IMR-90 (cell line): Measurements from ENCODE around the gene AGAP1. TPM values are rescaled to one million over a fixed set of nuclear protein-coding genes. Genes with fewer than 3 reads are reported as not detected.
A peak's percentile ranks its signal among the peaks of the same experiment; 100 is the strongest.

Experiments used
- ATAC-seq: fragments of 200-7000 bp; cut with Tn5 transposase; 2 replicates; pipeline ENCODE4 v1.9.1; 2020; ENCODE audit warnings: low read depth, mild to moderate bottlenecking, moderate library complexity
- Bru-seq: library from RNA; stranded (reverse); fragments of 400-500 nt; gene quantifications from one replicate; lab custom pipeline; 2021; lab: Mats Ljungman, UMichigan
- BruChase-seq, 2 experiments: library from RNA; stranded (reverse); fragments of 400-500 nt; gene quantifications; one replicate each; lab custom pipeline; 2021; lab: Mats Ljungman, UMichigan
- BruUV-seq: library from RNA; stranded (reverse); fragments of 400-500 nt; replicated peaks from 2 replicates; lab custom pipeline; 2021; lab: Mats Ljungman, UMichigan
- CTCF ChIA-PET: fragments of 300-600 bp; formaldehyde crosslinking; extraction: SDS; loops from one replicate; lab custom pipeline; 2021; ENCODE audit warnings: antibody characterized with exemption; lab: Yijun Ruan, JAX
- POLR2A ChIA-PET: fragments of 300-600 bp; sonication (Branson Sonifier 250); formaldehyde crosslinking; loops from one replicate; lab custom pipeline; 2022; ENCODE audit warnings: antibody characterized with exemption; ENCODE audit not compliant: unreplicated experiment; lab: Charles Lee
- DNase-seq: peaks from one replicate; pipeline ENCODE4 v3.0.0; 2013
- H2AFZ ChIP-seq: replicated peaks from 2 replicates; pipeline ENCODE3; 2013; ENCODE audit warnings: low read length, mild to moderate bottlenecking; ENCODE audit not compliant: poor library complexity
- H2AK5ac ChIP-seq: 2 replicates; pipeline ENCODE4 v1.6.1; 2013; ENCODE audit warnings: low read depth, low read length, inconsistent platforms
- H2AK9ac ChIP-seq: replicated peaks from 2 replicates; pipeline ENCODE3; 2013; ENCODE audit warnings: mild to moderate bottlenecking, low read depth, low read length, moderate library complexity; ENCODE audit not compliant: poor library complexity
- H2BK120ac ChIP-seq: 2 replicates; pipeline ENCODE4 v1.6.1; 2013; ENCODE audit warnings: low read depth, low read length, inconsistent platforms
- H2BK15ac ChIP-seq: 3 replicates; pipeline ENCODE4 v1.6.1; 2013; ENCODE audit warnings: low read depth, low read length, inconsistent platforms
- H2BK20ac ChIP-seq: 2 replicates; pipeline ENCODE4 v1.6.1; 2013; ENCODE audit warnings: low read depth, mild to moderate bottlenecking, inconsistent platforms, low read length, moderate library complexity
- H2BK5ac ChIP-seq: 2 replicates; pipeline ENCODE4 v1.6.1; 2013; ENCODE audit warnings: mild to moderate bottlenecking, low read depth, low read length, inconsistent platforms; ENCODE audit not compliant: poor library complexity, severe bottlenecking
- H3K14ac ChIP-seq: replicated peaks from 2 replicates; pipeline ENCODE4 v1.6.1; 2013; ENCODE audit warnings: low read depth, low read length, inconsistent platforms
- H3K18ac ChIP-seq: 2 replicates; pipeline ENCODE4 v1.6.1; 2013; ENCODE audit warnings: low read depth, low read length, control low read depth
- H3K23ac ChIP-seq: 2 replicates; pipeline ENCODE4 v1.6.1; 2013; ENCODE audit warnings: low read depth, low read length, inconsistent platforms
- H3K27ac ChIP-seq: 2 replicates; pipeline ENCODE4 v1.5.1; 2013; ENCODE audit warnings: mild to moderate bottlenecking, control low read depth, low read length; ENCODE audit not compliant: insufficient read depth
- H3K27me3 ChIP-seq: 2 replicates; pipeline ENCODE4 v1.6.1; 2013; ENCODE audit warnings: low read length; ENCODE audit not compliant: control insufficient read depth, insufficient read depth
- H3K36me3 ChIP-seq: 2 replicates; pipeline ENCODE4 v1.6.1; 2013; ENCODE audit warnings: low read length, mixed read lengths; ENCODE audit not compliant: control insufficient read depth, insufficient read depth
- H3K4ac ChIP-seq: 2 replicates; pipeline ENCODE4 v1.6.1; 2013; ENCODE audit warnings: low read depth, low read length, inconsistent platforms
- H3K4me1 ChIP-seq: 2 replicates; pipeline ENCODE4 v1.6.1; 2013; ENCODE audit warnings: low read length, mixed read lengths; ENCODE audit not compliant: control insufficient read depth, insufficient read depth
- H3K4me2 ChIP-seq: 2 replicates; pipeline ENCODE4 v1.6.1; 2013; ENCODE audit warnings: low read depth, mild to moderate bottlenecking, control low read depth, low read length, moderate library complexity
- H3K4me3 ChIP-seq: 2 replicates; pipeline ENCODE4 v1.5.1; 2013; ENCODE audit warnings: low read depth, mild to moderate bottlenecking, control low read depth, low read length, moderate library complexity; ENCODE audit not compliant: insufficient read depth
- H3K56ac ChIP-seq: 2 replicates; pipeline ENCODE4 v1.6.1; 2013; ENCODE audit warnings: low read length, inconsistent platforms; ENCODE audit not compliant: insufficient read depth; ENCODE audit errors: extremely low read depth
- H3K79me1 ChIP-seq, 2 experiments: 2 replicates each; pipeline ENCODE4 v1.6.1; 2013; ENCODE audit warnings: low read length in 2 of 2, inconsistent platforms in 1 of 2, low read depth in 1 of 2
- H3K9ac ChIP-seq: 2 replicates; pipeline ENCODE4 v1.6.1; 2013; ENCODE audit warnings: low read depth, low read length, control low read depth
- H3K9me1 ChIP-seq: 2 replicates; pipeline ENCODE4 v1.6.1; 2013; ENCODE audit warnings: low read length, inconsistent platforms; ENCODE audit not compliant: insufficient read depth
- H3K9me3 ChIP-seq: 2 replicates; pipeline ENCODE4 v1.6.1; 2013; ENCODE audit warnings: low read length; ENCODE audit not compliant: control insufficient read depth, insufficient read depth
- H4K20me1 ChIP-seq: 2 replicates; pipeline ENCODE4 v1.6.1; 2013; ENCODE audit warnings: low read length, inconsistent platforms; ENCODE audit not compliant: insufficient read depth
- H4K5ac ChIP-seq: 2 replicates; pipeline ENCODE4 v1.6.1; 2013; ENCODE audit warnings: mild to moderate bottlenecking, low read depth, low read length, control low read depth
- H4K8ac ChIP-seq, 2 experiments: 2 replicates each; pipeline ENCODE4 v1.6.1; 2013; ENCODE audit warnings: low read depth in 2 of 2, low read length in 2 of 2, control low read depth in 1 of 2, inconsistent platforms in 1 of 2
- H4K91ac ChIP-seq: 2 replicates; pipeline ENCODE4 v1.6.1; 2013; ENCODE audit warnings: low read depth, low read length, inconsistent platforms; ENCODE audit not compliant: insufficient read depth
- CEBPB ChIP-seq: IDR thresholded peaks from 2 replicates; pipeline ENCODE4 v1.6.1; 2012; ENCODE audit warnings: low read depth, low read length, improper control_type of control experiment
- CTCF ChIP-seq: conservative IDR thresholded peaks from 2 replicates; pipeline ENCODE4 v1.5.1; 2012; ENCODE audit warnings: mild to moderate bottlenecking, low read depth, low read length, improper control_type of control experiment
- ELK1 ChIP-seq: fragments of 150-350 bp; IDR thresholded peaks from 2 replicates; pipeline ENCODE4 v1.6.1; 2016; ENCODE audit warnings: low read depth, mild to moderate bottlenecking, low read length, moderate library complexity, borderline replicate concordance
- FOS ChIP-seq: fragments of 150-350 bp; IDR thresholded peaks from 2 replicates; pipeline ENCODE4 v1.6.1; 2016; ENCODE audit warnings: low read depth, low read length
- MAFK ChIP-seq: IDR thresholded peaks from 2 replicates; pipeline ENCODE4 v1.6.1; 2012; ENCODE audit warnings: low read depth, low read length, improper control_type of control experiment
- MXI1 ChIP-seq: IDR thresholded peaks from 2 replicates; pipeline ENCODE4 v1.6.1; 2012; ENCODE audit warnings: low read depth, mild to moderate bottlenecking, low read length, moderate library complexity, borderline replicate concordance
- NFE2L2 ChIP-seq: fragments of 150-350 bp; IDR thresholded peaks from 2 replicates; pipeline ENCODE4 v1.6.1; 2016; ENCODE audit warnings: low read depth, mild to moderate bottlenecking, low read length
- RFX5 ChIP-seq: IDR thresholded peaks from 2 replicates; pipeline ENCODE4 v1.8.0; 2012; ENCODE audit warnings: low read depth, mild to moderate bottlenecking, low read length, moderate library complexity
- SMC3 ChIP-seq: fragments of 150-350 bp; IDR thresholded peaks from 2 replicates; pipeline ENCODE4 v1.6.1; 2016; ENCODE audit warnings: low read depth, mild to moderate bottlenecking, antibody characterized with exemption, low read length, moderate library complexity
- USF2 ChIP-seq: fragments of 150-350 bp; IDR thresholded peaks from 2 replicates; pipeline ENCODE4 v1.6.1; 2017; ENCODE audit warnings: mild to moderate bottlenecking, antibody characterized with exemption, low read length, low read depth
- WGBS, 2 experiments: methylation state at CpG; one replicate each; pipeline versions ENCODE4 v1.1.5 to v1.1.7; 2013; ENCODE audit warnings: missing lambda C conversion rate in 2 of 2; ENCODE audit not compliant: insufficient read length in 1 of 2; ENCODE audit errors: extremely low coverage in 2 of 2; 5-methylcytosine and 5-hydroxymethylcytosine counted together
- dilution Hi-C: fragments of 300-500 bp; cut with HindIII; formaldehyde crosslinking; loops from one replicate; pipeline ENCODE4 v1.14.3; 2018; ENCODE audit warnings: low sequenced_read_pairs; ENCODE audit not compliant: unreplicated experiment
- in situ Hi-C: fragments of 300-500 bp; cut with MboI; formaldehyde crosslinking; loops from 3 replicates; pipeline ENCODE4 v1.14.3; 2019; ENCODE audit warnings: low sequenced_read_pairs, inconsistent platforms, mixed read lengths
- intact Hi-C: fragments of 100-400 bp; cut with micrococcal nuclease; formaldehyde crosslinking; loops from 2 replicates; pipeline ENCODE4 v1.10.0; 2022
- long read RNA-seq: library from polyadenylated mRNA; unstranded; transcript quantifications from one replicate; pipeline ENCODE4 v2.0.0, GENCODE V29; 2021; ENCODE audit not compliant: unreplicated experiment
- polyA plus RNA-seq, 3 experiments: library from polyadenylated mRNA; depleted of rRNA; stranded (reverse); fragments of >200 nt; gene quantifications; 2 replicates each; pipeline ENCODE4 v1.2.3, GENCODE V29; 2012; ENCODE audit warnings: low replicate concordance in 1 of 3
- total RNA-seq: library from RNA; depleted of rRNA; stranded (reverse); fragments of >200 nt; gene quantifications from 2 replicates; pipeline ENCODE4 v1.2.3, GENCODE V29; 2012; rRNA removed

Gene AGAP1
- 11.7 and 15.1 TPM in 2 replicates for total RNA-seq
- 16.4 and 17.7 TPM in 2 replicates for polyA plus RNA-seq (2012; rRNA removed)
- polyA plus RNA-seq (2012; cell fraction: cytosol; rRNA removed) = 11.8 and 14.4 TPM in 2 replicates
- polyA plus RNA-seq (2012; cell fraction: nucleus; rRNA removed; ENCODE audit: low replicate concordance) = 12.4 and 13.4 TPM in 2 replicates
- Bru-seq, nascent RNA = percentile 80 among the genes with signal in this experiment
- percentile 78 among the genes with signal in this experiment for BruChase-seq, experiment 1, labeled RNA remaining after a 6-hour chase
- BruChase-seq, experiment 2, labeled RNA remaining after a 2-hour chase = percentile 83 among the genes with signal in this experiment
- long read RNA-seq, full-length matches to known transcripts = 1 of 17 reads
- long read RNA-seq, partial matches to known transcripts = 6 of 17 reads
- long read RNA-seq, other reads (novel, unspliced or antisense) = 10 of 17 reads

- Histone ChIP-seq H3K9me1 (peaks cover 5% of the 10 kb centered on the region), H3K79me1 (peaks cover 15 to 35% of the 10 kb centered on the region in 2 experiments), H3K14ac (peak within 1 kb of the TSS; percentile 50), H2AK5ac (no peak within 1 kb of the TSS), H3K18ac (peak within 1 kb of the TSS; percentile 53), H3K23ac (peak within 1 kb of the TSS; percentile 70), H4K91ac (peak within 1 kb of the TSS; percentile 35; the same call in 1 of the 2 replicates), H4K5ac (peak within 1 kb of the TSS; percentile 95), H3K27ac (peak within 1 kb of the TSS; percentile 72), H2AK9ac (peak within 1 kb of the TSS; percentile 79), H2BK5ac (peak within 1 kb of the TSS; percentile 69), H3K4me2 (peak within 1 kb of the TSS; percentile 98), H2BK20ac (no peak within 1 kb of the TSS), H4K20me1 (peaks cover 33% of the 10 kb centered on the region), H3K4me3 (peak within 1 kb of the TSS; percentile 99), H3K56ac (no peak within 1 kb of the TSS), H3K9ac (peak within 1 kb of the TSS; percentile 68), H3K36me3 (no peaks in the 10 kb centered on the region), H3K4ac (peak within 1 kb of the TSS; percentile 81), H2BK15ac (no peak within 1 kb of the TSS), H2AFZ (peak within 1 kb of the TSS; percentile 94), H3K4me1 (peaks cover 11% of the 10 kb centered on the region), H2BK120ac (peak within 1 kb of the TSS; percentile 50; the same call in 1 of the 2 replicates), H3K27me3 (0 out of 2 replicates have a peak, but pooled peaks cover 2% of the 10 kb centered on the region), H4K8ac (peak within 1 kb of the TSS; percentile 68 to 93), H3K9me3 (no peaks in the 10 kb centered on the region)
- BruUV-seq = no TSS peak
- intact Hi-C loops (loop anchor here (1.0 to 5.0 kb wide), 4 partner anchors 99 to 942 kb away; no protein-coding TSS in a partner anchor), dilution Hi-C loops (no loop called here), in situ Hi-C loops (no loop called here)
- peak; percentile 89 for ATAC-seq
- ChIA-PET CTCF (interaction anchor here (0.6 kb wide), 1 partner anchor 64 kb away, joined by 4 read pairs; no protein-coding TSS in a partner anchor), POLR2A (no interaction called here)
- DNase-seq = peak; percentile 80
- 0% methylated on average over 87 of the region's 156 CpGs; no CpG with 5 or more reads in 1 of the 2 experiments for WGBS, 2 experiments
- TF ChIP-seq MAFK (no peak), NFE2L2 (no peak), MXI1 (no peak), CEBPB (peak; percentile 47; the same call in 1 of the 2 replicates), FOS (no peak), ELK1 (no peak), RFX5 (no peak), USF2 (no peak), SMC3 (no peak), CTCF (no peak)
Measured at GRCh38 chr2:235493775-235494715, at the start of gene AGAP1. AGAP1 (plus strand) TSS chr2:235494043.
